Measurements from ENCODE around the gene ZNF407.

Gene ZNF407

DNA sequence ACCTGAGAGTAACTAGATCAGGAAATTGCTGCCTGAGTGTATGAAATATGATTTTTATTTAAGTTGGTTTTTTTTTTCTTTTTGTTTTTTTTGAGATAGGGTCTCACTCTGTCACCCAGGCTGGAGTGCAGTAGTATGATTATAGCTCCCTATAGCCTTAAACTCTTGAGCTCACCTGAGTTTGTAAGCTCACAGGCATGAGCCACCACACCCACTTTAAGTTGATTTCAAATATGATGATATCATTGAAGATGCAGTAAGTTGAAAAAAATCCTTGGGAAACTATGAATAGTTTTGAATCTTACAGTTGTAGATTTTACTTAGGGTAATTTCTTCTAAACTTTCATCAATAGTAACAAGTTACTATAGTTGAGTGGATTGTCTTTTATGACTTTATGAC is 234.7 kb downstream of the ZNF407 start:
- DNase-seq (ENCODE audit: low read depth in 2 of 2) = no peak

DNA sequence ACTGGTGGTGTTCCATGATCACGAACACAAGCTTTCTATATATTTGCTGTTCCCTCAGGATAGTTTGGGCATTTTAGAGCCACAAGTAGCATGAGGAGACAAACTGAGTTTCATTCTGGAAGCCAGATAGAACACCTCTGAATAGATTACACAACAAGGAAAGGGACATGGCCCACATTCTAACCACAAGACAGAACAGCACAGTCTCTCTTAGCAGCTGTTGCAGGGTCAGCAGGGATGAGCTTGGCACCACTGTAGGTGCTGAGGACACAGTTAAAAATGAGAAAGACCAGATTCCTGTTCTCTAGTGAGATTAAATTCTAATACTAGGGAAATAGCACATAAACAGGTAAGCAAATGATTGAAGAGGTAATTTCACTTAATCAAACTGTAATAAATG is 235.3 kb downstream of the ZNF407 start:
- no peak for DNase-seq (ENCODE audit: low read depth in 2 of 2)

DNA sequence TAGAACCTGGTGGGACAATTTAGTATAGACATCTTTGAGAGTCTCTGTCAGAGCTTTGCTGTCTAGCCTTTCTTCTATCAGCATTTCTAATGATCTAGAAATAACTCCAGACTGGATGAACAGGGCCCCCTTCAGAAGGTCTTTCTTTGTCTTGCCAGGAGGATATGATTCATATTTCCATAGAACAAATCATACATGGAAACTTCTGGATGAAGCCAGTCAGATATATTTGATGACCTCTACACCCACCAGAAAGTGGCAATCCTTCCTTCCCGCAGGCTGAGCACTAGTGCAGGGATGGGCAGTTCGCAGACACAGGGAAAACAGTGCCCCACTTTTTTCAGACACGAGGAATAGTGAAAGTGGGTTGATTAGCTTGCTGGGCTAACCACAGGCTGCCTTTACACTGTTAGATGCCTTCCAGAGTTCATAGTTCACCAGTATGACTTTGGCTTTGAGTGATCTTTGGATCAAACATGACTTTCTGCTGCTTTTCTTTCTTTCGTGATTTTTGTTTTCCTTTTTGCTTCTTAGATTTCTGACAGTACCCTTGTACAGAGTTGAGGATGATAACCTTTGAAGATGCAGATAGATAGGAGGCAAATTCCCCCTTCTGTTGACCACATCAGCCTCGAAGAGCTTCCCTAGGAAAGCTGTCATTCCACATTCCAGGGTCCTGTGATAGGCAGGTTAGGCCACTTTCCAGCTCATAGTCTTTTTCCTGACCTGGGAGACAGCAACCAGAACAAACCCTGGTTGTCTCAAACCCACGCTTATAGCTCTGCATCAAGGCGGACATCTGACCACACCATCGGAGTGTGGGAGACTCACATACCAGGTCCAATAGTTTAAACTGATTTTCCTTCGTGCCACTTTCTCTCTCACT is 237.0 kb downstream of the ZNF407 start:
- DNase-seq (ENCODE audit: low read depth in 2 of 2) = no peak

DNA sequence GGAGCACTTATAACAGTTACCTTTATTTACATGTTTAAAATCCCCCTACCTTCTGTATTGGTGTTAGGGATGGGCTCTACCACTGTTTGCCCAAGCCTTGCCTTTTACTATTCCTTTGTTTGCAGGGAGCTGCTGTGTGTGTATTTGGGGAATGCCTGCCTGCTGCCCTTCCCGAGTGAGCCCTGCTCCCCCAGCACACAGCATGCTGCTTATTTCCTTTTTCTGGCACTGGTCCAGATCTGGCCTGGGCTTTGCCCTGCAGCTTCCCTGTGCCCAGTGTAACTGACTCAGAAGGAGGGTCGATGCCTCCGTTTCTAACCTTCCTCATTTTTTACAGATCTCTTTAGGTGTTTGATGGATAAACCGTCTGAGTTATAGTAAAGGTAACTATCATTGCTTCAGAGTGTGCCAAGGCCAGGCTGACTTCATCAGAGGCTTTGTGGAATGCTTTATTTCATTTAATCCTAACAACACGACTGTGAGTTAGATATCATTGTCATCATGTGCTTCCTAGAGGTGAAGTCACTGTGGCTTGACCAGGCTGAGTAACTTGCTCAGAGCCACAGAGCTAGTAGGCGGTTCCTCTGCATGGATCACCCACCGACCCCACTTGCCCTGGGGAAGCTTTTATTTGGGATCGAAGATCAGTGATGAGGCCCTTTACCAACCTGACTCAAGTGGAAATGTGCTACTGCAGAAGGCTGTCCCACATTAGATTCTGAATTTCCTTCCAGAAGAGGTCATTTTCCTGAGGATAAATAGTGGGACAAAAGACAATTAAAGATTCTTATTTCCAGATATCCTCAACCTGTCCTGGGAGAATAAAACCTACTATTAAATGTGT is 238.8 kb downstream of the ZNF407 start:
- no peak for DNase-seq (ENCODE audit: low read depth in 2 of 2)

DNA sequence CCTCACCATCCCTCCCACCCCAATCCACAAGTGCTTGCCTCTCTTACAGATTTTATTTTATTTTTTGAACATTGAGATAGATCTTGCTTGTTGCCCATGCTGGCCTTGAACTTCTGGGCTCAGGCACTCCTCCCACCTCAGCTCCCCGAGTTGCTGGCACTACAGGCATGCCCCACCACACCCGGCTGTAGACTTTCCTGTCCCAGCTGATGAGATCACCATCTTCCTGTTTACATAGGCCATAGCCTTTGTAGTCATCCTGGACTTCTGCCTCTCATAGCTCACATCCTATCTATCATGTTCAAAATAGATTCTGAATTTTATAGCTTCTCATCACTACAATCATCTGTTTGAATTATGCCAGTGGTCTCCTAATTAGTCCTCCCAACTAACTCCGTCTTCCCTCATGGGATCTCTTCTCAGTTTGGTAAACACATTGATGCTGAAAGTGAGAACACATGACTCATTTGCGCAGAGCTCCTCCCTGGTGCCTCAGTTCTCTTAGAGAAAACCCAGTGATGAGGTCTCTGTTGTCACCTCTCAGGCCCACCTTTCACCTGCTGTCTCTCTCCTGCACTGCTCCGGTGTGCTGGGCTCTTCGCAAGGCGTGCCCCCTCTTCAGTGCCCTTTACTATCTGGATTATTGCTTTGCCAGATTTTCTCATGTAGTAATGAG is 243.0 kb downstream of the ZNF407 start:
- DNase-seq (ENCODE audit: low read depth in 2 of 2) = no peak

DNA sequence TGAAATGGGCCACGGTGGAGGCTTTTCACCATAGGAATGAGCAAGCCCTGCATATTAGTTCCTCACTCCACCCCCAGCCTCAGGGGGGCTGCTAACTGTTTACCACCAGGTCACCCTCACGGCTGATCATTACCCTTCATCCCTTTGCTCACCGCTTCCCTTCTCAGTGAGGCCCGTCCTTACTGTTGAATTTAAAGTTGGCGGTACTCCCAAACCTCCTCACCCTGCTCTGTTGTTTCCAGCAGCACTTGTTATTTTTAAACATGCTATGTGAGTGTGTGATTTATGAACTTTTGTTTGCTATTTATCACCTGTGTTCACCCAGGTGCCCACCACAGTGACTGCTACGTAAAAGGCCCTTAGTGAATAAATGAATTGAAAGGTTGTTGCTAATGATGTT is 243.6 kb downstream of the ZNF407 start:
- DNase-seq (ENCODE audit: low read depth in 2 of 2) = no peak

DNA sequence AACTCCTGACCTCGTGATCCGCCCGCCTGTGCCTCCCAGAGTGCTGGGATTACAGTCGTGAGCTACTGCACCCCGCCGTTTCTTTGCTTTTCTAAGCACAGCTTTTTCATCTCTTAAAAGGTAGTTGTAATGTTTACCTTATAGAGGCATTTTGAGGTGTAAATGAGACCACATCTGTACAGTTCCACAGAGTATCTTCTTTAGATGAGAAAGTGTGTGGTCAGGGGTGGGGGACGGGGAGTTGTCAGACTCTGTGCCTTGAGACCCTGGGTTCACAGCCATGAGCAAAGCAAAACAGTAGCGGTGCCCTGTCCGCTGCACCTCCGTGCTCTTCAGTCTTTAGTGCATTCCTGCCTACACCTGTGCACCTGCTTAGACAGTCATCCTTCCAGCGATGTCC is 251.6 kb downstream of the ZNF407 start:
- DNase-seq (ENCODE audit: low read depth in 2 of 2) = no peak

GRCh38 chr18:74856434-74856833 is 258.8 kb downstream of the ZNF407 start:
- no peak for DNase-seq (ENCODE audit: low read depth in 2 of 2)

DNA sequence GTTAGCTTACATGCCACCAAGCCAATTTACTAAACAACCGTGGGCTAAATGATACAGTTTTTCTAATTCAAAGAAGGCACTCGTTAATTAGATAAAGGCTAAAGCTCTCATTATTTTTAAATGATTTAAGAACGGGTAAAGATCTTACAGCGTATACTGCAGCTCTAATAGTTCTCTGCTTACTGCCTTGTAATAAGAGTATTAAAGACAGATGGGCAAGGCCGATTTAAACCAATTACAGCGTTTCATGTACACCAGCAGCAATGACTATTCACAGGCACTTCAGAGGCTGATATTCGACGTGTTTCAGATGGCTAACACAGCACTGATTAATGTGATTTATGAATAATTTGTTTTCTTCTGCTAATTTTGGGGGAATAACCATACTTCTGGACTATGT is 259.3 kb downstream of the ZNF407 start:
- no peak for DNase-seq (ENCODE audit: low read depth in 2 of 2)

- no peak for DNase-seq (ENCODE audit: low read depth in 2 of 2)
Measured at GRCh38 chr18:74857901-74858300, 260.2 kb downstream of the ZNF407 start.

DNA sequence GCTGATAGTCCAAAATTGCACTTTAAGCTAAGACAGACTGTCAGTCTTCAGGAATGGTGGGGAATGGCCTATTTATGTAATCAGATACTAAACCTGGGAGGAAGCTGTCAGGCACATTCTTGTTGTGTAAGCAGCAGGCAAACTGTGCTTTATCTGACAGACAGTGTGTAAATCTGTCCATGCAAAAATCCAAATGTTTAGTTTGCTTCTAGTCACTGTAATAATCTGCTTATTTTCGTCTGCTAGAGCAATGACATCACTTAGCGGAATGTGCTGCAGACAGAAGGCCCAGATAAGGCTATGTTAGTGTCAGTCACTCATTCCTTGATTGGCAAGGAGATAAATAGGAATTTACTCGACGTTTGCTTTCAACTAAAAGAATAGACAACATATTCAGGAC is 263.5 kb downstream of the ZNF407 start:
- DNase-seq (ENCODE audit: low read depth in 2 of 2) = no peak

DNA sequence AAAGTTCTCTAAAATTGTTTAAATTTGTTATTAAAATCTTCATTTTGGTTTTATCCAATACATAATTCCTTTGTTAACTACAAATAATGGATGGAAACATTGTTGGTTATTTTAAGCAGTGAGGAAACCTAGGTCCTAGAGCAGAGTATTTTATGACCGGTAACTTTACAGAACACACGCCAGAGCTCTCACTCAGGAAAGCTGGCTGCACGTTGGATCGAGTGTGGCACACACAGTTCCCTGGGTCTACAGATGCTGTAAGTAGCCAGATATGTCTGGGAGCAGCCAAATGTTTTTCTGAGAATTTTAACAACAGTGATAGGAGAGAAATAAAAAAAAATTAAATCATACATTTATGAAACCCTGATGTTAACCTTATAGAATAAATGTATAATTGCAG is 264.4 kb downstream of the ZNF407 start:
- no peak for DNase-seq (ENCODE audit: low read depth in 2 of 2)

DNA sequence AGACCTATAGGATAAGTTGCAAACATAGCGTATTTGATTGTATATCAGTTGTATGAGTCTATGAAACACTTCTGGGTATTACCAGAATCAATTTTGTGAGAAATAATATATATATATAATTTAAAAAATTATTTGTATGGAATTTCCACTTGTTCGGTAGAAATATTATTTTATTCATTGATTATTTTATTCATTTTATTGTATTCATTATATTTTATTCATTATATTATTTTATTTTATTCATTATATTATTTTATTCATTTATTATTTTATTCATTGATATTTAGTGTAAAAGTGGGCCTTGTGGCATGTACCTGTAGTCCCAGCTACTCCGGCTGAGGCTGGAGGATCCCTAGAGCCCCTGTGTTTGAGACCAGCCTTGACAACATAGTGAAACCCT is 268.9 kb downstream of the ZNF407 start:
- no peak for DNase-seq (ENCODE audit: low read depth in 2 of 2)

GRCh38 chr18:74868461-74868860 is 270.8 kb downstream of the ZNF407 start:
- DNase-seq (ENCODE audit: low read depth in 2 of 2) = no peak

DNA sequence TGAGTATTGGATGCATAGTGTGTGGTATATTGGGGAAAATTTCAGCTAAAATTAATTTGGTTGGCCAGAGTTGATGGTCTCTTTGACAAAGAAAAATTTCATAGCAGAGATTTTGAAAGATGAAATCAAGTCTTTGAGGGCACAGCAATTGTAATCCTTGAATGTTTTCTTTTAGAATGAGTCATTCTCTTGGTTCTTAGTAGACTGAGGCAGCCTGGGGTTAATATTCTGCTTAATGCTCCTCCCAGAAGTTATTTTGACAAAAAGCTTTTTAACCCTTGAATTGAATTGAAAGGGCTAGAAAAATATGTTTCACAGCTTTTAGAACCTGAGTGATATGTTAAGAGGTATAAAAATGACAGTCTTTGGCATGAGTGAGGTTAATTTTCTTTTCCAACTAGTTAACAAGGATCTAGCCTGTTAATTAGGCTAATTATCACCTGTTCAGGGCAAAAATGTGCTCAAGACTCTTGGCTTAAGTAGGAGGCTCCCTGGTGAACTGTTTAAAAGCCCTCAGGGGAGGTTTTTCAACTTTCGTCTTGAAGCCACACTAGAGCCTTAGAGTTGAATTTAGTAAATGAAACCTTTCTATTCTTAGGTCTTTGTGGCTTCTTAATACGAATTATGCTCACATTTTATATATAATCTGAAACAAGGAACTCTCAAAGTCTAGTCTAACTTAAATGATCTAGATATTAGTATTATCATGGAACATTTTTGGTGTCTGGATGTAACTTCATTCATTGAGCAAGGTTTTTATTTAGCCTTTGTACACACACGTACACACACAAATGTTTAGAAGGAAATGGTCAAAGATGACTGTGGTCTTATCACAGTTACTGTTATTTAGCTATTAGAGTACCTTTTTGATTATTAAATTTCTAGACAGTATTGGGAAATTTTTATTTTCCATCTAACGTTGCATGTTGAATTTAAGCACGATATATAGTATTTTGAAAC is 272.5 kb downstream of the ZNF407 start:
- no peak for DNase-seq (ENCODE audit: low read depth in 2 of 2)

- no peak for DNase-seq (ENCODE audit: low read depth in 2 of 2)
Measured at GRCh38 chr18:74870950-74871349, 273.3 kb downstream of the ZNF407 start.

DNA sequence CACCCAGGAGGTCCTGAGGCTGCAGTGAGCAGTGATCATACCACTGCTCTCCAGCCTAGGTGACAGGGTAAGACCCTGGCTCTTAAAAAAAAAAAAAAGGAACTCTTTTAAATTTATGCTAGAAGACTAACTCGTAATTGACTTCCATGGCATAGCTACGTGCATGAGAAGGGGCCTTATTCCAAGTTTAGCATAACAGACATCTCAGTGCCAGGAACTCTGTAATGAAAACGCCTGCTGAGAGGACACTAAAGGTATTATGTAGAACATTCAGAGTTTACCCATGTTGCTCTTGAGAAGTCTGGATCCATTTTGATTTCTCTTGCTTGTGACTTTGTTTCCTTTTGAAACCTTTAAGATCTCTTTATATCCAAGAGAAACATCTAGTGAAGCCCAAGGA is 276.0 kb downstream of the ZNF407 start:
- no peak for DNase-seq (ENCODE audit: low read depth in 2 of 2)

DNA sequence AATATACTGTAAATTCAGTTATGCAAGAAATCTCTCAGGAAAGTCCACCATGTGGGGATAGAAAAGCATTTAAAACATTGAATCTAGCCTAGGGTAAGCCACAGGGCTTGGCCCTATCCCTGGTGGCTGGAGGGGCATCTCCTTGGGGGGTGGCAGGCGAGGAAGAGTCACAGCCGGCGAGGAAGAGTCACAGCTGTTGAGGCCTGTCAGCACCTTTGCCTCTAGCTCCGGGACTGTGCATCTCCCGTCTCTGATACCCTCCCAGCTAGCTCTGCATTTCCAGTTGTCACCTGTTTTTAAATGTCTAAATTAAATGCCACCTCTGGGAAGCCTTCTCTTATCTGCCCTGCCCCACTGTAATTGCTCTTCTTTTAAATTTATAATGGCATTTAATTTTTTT is 276.7 kb downstream of the ZNF407 start:
- DNase-seq (ENCODE audit: low read depth in 2 of 2) = no peak

DNA sequence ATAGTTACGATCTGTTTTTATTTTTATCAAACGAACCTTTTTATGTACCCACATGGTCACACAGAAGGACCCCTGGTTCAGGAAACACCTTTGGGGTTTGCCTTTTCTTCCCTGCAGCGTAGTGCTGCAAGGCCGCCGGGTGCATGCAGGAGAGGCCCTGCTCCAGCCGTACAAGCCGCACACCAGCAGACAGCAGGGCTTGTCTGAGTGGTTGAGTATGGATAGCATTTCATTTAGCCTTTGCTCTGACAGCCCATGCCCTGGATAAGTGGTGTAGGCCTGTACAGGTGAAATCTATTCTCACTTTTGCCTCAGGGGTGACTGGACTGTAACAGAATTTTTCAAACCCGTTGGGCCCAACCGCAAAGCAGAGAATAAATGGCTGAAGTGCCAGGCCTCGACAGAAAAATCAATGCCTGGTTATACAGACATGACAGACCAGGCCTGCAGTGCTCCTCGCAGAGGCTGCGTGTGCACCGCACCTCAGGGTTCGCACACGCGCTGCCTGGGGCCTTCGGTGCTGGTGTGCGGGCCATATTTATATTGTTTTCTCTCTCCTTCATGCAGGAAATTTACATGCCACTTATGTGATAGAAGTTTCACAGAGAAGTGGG is 279.1 kb downstream of the ZNF407 start:
- DNase-seq (ENCODE audit: low read depth in 2 of 2) = no peak

- no peak for DNase-seq (ENCODE audit: low read depth in 2 of 2)
Measured at GRCh38 chr18:74878267-74878666, 280.6 kb downstream of the ZNF407 start.

Measured in stimulated activated CD8-positive, alpha-beta memory T cell treated with anti-CD3 and anti-CD28 coated beads, Interleukin-2, amount 100 ng/mL, for 48 hours (primary cell).